ENCODE results near the gene CDHR3. TPM values are rescaled to one million over a fixed set of nuclear protein-coding genes. Genes with fewer than 3 reads are reported as not detected.
"Not testable (repeated sequence)": the region's sequence is repeated elsewhere in the genome, so short reads cannot be mapped to it uniquely, and the experiment has no call there.

Gene CDHR3
- total RNA-seq, 2 experiments from 2014 or later = 2.7 to 3.7 TPM

GRCh38 chr7:105989686-105990085 lies 26.6 kb downstream of the CDHR3 start:
- no peaks in the 10 kb centered on the region for H3K36me3 Mint-ChIP-seq (ENCODE audit: low read depth)
- DNase-seq = no peak
- POLR2A ChIA-PET = no interaction called here
- no peaks in the 10 kb centered on the region for H3K9me3 Mint-ChIP-seq
- H3K4me1 Mint-ChIP-seq = peaks cover 9% of the 10 kb centered on the region
- no peak overlapping the region for H3K4me3 Mint-ChIP-seq
- CTCF ChIA-PET = interaction anchor here (0.6 to 1.9 kb wide), 2 partner anchors 14 to 365 kb away, joined by 3 to 4 read pairs; no protein-coding TSS in a partner anchor
- H3K27me3 Mint-ChIP-seq = peaks cover 28% of the 10 kb centered on the region
- no peak overlapping the region for H3K27ac Mint-ChIP-seq

DNA sequence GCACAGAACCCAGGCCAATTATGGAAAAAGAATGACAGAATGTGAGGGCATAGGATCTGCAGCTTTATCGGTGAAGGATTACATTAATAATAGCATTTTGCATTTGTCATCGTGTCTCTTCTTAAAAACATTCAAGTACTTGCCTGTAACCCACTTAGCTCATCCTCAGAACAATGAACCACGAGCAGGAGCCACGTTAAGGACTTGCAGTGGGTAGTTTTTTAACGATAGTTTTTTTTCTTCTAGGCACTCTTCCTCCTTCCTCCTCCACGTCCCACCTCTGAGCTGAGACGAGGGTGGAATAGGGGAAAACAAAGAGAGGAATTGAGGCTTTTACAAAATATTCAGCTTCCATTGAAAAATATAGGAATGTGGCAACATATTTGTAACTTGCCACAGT lies 27.1 kb downstream of the CDHR3 start:
- ChIA-PET POLR2A (no interaction called here), CTCF (interaction anchor here (0.6 to 1.9 kb wide), 2 partner anchors 15 to 21 kb away, joined by 3 to 4 read pairs; no protein-coding TSS in a partner anchor)
- Mint-ChIP-seq H3K4me1 (peaks cover 9% of the 10 kb centered on the region), H3K27me3 (peaks cover 27% of the 10 kb centered on the region), H3K9me3 (no peaks in the 10 kb centered on the region), H3K4me3 (no peak overlapping the region), H3K36me3 (ENCODE audit: low read depth) (no peaks in the 10 kb centered on the region), H3K27ac (no peak overlapping the region)
- DNase-seq = no peak

DNA sequence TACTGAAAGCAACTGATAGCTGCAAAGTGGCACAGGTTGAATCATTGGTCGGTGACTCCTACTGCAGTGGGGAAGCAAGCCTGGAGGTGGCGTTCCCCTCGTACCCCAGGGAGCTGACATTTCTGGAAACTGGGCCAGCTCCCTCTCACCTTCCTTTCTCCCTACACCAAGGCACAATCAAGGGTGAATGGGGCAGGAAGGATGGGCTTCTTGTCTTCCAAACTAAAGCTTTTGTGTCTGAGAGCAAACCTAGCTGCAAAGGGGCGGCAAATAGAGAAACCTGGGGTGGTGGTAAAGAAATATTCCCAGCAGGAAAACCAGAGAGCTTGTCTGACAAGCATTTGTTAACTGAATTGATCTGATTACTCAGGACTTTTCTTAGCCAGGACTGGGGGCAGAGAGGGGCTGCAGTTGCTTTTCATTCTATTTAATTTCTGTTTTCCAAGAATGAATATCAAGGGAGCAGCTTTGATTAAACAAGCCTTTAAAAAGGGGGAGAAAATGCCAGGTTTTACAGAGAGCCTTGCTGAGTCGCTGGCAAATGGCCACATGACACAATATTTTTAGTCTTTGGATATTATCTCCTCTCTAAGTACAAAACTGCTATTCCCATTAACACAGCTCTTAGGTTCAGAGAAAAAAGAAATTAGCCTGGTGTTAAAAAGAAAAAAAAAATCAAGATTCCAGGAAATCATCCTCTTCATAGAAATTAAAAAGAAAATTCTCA lies 27.8 kb downstream of the CDHR3 start:
- DNase-seq = no peak
- Mint-ChIP-seq H3K27me3 (peaks cover 24% of the 10 kb centered on the region), H3K36me3 (ENCODE audit: low read depth) (no peaks in the 10 kb centered on the region), H3K4me3 (no peak overlapping the region), H3K27ac (no peak overlapping the region), H3K4me1 (peaks cover 9% of the 10 kb centered on the region), H3K9me3 (no peaks in the 10 kb centered on the region)
- ChIA-PET POLR2A (no interaction called here), CTCF (interaction anchor here (1.9 kb wide), 1 partner anchor 15 kb away, joined by 4 read pairs; no protein-coding TSS in a partner anchor)

DNA sequence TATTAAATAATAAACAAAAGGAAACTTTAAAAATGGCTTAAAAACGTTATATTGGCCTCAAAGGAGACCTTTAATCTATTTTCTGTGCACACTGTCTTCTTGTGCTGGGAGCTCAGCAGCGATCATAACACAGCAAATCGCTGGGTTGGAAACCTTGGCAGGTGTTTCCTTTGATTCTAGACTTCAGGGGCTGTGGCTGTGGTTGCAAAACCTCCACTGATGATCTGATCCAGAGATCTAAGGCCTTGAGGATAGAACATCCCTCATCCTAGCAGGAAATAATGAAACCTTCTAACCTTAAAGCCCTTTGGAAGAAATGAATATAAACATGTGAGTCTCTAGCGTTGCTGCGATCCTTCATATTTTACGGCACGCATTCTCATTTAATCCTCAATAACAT lies 29.8 kb downstream of the CDHR3 start:
- Mint-ChIP-seq H3K9me3 (no peaks in the 10 kb centered on the region), H3K4me3 (no peak overlapping the region), H3K27ac (no peak overlapping the region), H3K27me3 (peaks cover 22% of the 10 kb centered on the region), H3K36me3 (ENCODE audit: low read depth) (no peaks in the 10 kb centered on the region), H3K4me1 (peaks cover 9% of the 10 kb centered on the region)
- CTCF ChIA-PET = interaction anchor here (1.1 kb wide), 1 partner anchor 100 kb away, joined by 3 read pairs; no protein-coding TSS in a partner anchor
- POLR2A ChIA-PET = no interaction called here
- peak; percentile 13 for DNase-seq

DNA sequence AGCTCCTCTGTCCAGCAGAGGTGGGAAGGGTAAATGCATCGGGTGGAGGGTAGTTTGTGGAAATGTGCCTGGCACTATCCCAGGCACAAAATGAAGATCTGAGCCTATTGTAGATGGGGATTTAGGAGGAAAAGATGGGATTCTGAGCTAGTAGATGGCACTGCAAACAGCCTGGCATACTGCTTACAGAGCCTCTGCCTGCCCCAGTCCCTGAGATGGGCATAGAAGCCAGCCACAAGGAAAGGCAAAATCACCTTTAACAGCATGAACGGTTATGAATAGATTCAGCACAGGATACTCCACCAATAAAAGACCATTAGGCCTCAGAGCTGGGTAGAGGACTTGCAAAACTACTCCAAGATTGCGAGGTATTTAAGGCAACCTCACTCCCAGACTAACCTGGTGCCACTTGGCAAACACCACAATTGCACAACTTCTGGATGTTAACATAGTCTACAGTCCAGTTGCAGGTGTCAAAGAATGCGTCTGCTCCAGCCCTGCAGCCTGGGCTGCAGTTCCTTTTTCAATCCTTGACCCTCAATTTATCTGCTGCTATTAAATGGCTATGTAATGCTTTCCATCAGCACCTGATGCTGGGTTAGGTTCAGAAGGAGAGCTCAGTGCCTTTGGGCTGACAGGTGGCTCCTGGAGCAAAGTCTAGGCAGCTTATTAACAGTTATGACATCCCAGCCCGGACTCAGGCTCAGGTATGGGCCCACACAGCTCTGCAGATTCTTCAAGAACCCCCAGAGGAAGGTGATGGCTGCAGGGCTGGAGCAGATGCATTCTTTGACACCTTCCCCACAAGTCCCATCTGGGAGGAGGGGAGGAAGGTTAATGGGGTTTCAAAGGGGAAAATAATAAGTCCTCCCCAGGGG lies 34.0 kb downstream of the CDHR3 start:
- Mint-ChIP-seq H3K27me3 (peaks cover 5% of the 10 kb centered on the region), H3K4me1 (peaks cover 9% of the 10 kb centered on the region), H3K36me3 (ENCODE audit: low read depth) (no peaks in the 10 kb centered on the region), H3K9me3 (no peaks in the 10 kb centered on the region), H3K4me3 (no peak overlapping the region), H3K27ac (no peak overlapping the region)
- CTCF ChIA-PET = no interaction called here
- DNase-seq = no peak
- POLR2A ChIA-PET = no interaction called here

DNA sequence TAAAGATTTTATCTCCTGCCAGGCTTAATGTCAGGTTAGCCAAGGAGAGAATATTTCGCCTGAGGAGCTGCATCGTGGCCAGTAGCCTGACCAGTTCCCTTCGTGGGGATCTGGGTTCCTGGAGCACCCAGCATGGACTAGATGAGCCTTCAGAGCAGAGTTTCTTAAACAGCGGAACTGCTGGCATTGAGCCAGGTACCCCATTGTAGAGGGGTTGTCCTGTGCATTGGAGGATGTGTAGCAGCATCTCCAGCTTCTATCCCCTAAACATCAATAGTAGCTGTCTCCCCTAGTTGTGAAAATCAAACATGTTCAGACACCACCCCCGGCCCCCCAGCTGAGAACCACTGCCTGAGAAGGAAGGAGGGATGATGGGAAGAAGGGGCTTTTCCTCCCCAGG lies 36.2 kb downstream of the CDHR3 start:
- Mint-ChIP-seq H3K4me3 (no peak overlapping the region), H3K27me3 (no peaks in the 10 kb centered on the region), H3K36me3 (ENCODE audit: low read depth) (no peaks in the 10 kb centered on the region), H3K4me1 (no peaks in the 10 kb centered on the region), H3K9me3 (no peaks in the 10 kb centered on the region), H3K27ac (no peak overlapping the region)
- no peak for DNase-seq
- POLR2A ChIA-PET = interaction anchor here (0.5 kb wide), 1 partner anchor 281 kb away, joined by 3 read pairs; no protein-coding TSS in a partner anchor
- CTCF ChIA-PET = interaction anchor here (0.6 to 1.3 kb wide), 3 partner anchors 16 to 221 kb away, joined by 3 to 4 read pairs (median 3); no protein-coding TSS in a partner anchor

GRCh38 chr7:106001196-106001595 lies 38.1 kb downstream of the CDHR3 start:
- DNase-seq = no peak
- Mint-ChIP-seq H3K4me1 (no peaks in the 10 kb centered on the region), H3K4me3 (no peak overlapping the region), H3K9me3 (peaks cover 6% of the 10 kb centered on the region), H3K36me3 (ENCODE audit: low read depth) (peaks cover 2% of the 10 kb centered on the region), H3K27me3 (no peaks in the 10 kb centered on the region), H3K27ac (no peak overlapping the region)
- CTCF ChIA-PET = interaction anchor here (0.7 to 0.9 kb wide), 3 partner anchors 95 to 745 kb away, joined by 3 read pairs; no protein-coding TSS in a partner anchor
- POLR2A ChIA-PET = no interaction called here

DNA sequence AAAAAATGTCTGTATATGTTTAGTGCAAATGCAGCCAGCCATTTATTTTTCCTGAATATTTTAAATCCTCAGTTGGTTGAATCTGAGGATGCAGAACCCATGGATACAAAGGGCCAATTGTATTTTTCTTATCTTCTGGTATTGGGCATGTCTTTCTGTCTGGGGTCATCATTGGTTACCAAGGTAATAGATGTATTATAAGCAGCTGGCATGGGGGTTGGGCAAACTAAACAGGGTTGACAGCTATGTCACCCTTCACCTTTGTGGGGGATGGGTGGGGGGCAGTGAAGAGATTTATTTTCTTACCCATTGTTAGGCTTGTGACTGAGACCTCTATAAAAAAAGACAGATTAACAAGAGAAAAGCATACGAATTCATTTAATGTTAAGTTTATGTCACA lies 38.8 kb downstream of the CDHR3 start:
- H3K27me3 Mint-ChIP-seq = no peaks in the 10 kb centered on the region
- no peak overlapping the region for H3K27ac Mint-ChIP-seq
- no peak overlapping the region for H3K4me3 Mint-ChIP-seq
- peaks cover 7% of the 10 kb centered on the region for H3K9me3 Mint-ChIP-seq
- DNase-seq = no peak
- ChIA-PET CTCF (no interaction called here), POLR2A (no interaction called here)
- no peaks in the 10 kb centered on the region for H3K4me1 Mint-ChIP-seq
- peaks cover 3% of the 10 kb centered on the region for H3K36me3 Mint-ChIP-seq (ENCODE audit: low read depth)

DNA sequence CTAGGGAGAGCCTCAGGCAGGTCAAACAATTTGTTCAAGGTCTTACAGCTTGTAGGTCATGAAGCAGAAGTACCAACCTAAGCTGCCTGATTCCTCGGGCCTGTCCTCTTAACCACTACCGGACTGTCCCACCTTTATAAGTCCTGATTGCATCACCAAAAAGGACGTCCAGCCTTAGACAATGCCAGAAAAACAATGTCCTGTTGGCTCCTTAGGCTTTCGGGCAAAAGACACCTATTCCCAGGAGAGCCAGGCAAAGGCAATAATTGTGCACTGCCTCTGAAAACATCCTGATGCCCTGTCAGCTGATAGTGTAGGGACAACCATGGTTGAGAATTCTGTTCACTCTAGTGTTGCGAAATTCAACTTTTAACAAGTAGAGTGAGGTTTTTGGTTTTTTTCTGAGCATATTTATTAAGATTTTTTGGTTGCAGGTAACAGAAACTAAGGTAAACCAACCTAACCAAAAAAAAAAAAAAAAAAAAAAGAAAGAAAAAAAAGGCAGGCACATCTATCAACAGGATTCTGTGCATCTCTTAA lies 40.5 kb downstream of the CDHR3 start:
- no peak overlapping the region for H3K4me3 Mint-ChIP-seq
- POLR2A ChIA-PET = no interaction called here
- DNase-seq = no peak
- CTCF ChIA-PET = no interaction called here
- H3K27ac Mint-ChIP-seq = no peak overlapping the region
- peaks cover 16% of the 10 kb centered on the region for H3K9me3 Mint-ChIP-seq
- H3K27me3 Mint-ChIP-seq = no peaks in the 10 kb centered on the region
- H3K4me1 Mint-ChIP-seq = no peaks in the 10 kb centered on the region
- H3K36me3 Mint-ChIP-seq (ENCODE audit: low read depth) = peaks cover 17% of the 10 kb centered on the region

DNA sequence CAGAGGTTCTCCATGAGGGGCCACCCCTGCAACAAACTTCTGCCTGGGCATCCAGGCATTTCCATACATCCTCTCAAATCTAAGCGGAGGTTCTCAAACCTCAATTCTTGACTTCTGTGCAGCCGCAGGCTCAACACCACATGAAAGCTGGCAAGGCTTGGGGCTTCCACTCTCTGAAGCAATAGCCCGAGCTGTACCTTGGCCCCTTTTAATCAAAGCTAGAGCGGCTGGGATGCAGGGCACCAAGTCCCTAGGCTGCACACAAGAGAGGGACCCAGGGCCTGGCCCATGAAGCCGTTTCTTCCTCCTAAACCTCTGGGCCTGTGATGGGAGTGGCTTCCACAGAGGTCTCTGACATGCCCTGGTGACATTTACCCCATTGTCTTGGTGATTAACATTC lies 43.8 kb downstream of the CDHR3 start:
- CTCF ChIA-PET = no interaction called here
- Mint-ChIP-seq H3K36me3 (ENCODE audit: low read depth) (peaks cover 17% of the 10 kb centered on the region), H3K27ac (no peak overlapping the region), H3K9me3 (peaks cover 16% of the 10 kb centered on the region), H3K27me3 (peaks cover 3% of the 10 kb centered on the region), H3K4me3 (no peak overlapping the region), H3K4me1 (peaks cover 29% of the 10 kb centered on the region)
- DNase-seq = no peak
- POLR2A ChIA-PET = no interaction called here

DNA sequence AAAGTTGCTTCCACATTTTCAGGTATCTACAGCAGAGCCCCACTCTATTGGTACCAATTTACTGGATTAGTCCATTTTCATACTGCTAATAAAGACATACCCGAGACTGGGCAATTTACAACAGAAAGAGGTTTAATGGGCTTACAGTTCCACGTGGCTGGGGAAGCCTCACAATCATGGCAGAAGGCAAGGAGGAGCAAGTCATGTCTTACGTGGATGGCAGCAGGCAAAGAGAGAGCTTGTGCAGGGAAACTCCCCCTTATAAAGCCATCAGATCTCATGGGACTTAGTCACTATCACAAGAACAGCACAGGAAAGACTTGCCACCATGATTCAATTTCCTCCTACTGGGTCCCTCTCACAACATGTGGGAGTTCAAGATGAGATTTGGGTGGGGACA lies 44.7 kb downstream of the CDHR3 start:
- DNase-seq, H3K27ac Mint-ChIP-seq, H3K27me3 Mint-ChIP-seq, H3K4me3 Mint-ChIP-seq, POLR2A ChIA-PET: not testable (repeated sequence)
- CTCF ChIA-PET = interaction anchor here (1.5 to 2.3 kb wide), 2 partner anchors 12 to 22 kb away, joined by 3 to 7 read pairs; no protein-coding TSS in a partner anchor
- Mint-ChIP-seq H3K4me1 (peaks cover 38% of the 10 kb centered on the region), H3K36me3 (ENCODE audit: low read depth) (peaks cover 17% of the 10 kb centered on the region), H3K9me3 (peaks cover 16% of the 10 kb centered on the region)

GRCh38 chr7:106009503-106010226 lies 46.6 kb downstream of the CDHR3 start:
- no peak overlapping the region for H3K4me3 Mint-ChIP-seq
- ChIA-PET POLR2A (no interaction called here), CTCF (interaction anchor here (0.6 to 2.3 kb wide), 5 partner anchors 14 to 352 kb away, joined by 3 to 7 read pairs (median 3); no protein-coding TSS in a partner anchor)
- H3K27me3 Mint-ChIP-seq = peaks cover 8% of the 10 kb centered on the region
- H3K36me3 Mint-ChIP-seq (ENCODE audit: low read depth) = peaks cover 17% of the 10 kb centered on the region
- H3K27ac Mint-ChIP-seq = no peak overlapping the region
- peak; percentile 81 for DNase-seq
- H3K4me1 Mint-ChIP-seq = peaks cover 40% of the 10 kb centered on the region
- peaks cover 16% of the 10 kb centered on the region for H3K9me3 Mint-ChIP-seq

All from activated CD4-positive, alpha-beta T cell treated with anti-CD3 and anti-CD28 coated beads, Interleukin-2, amount 10 ng/mL, durations not matched to agents 7 days and 5 days (primary cell).